HG02938 (cell line): ENCODE measurements around the gene CCR5AS.
"Not testable (repeated sequence)": the region's sequence is repeated elsewhere in the genome, so short reads cannot be mapped to it uniquely, and the experiment has no call there.

Experiments
- ATAC-seq: cut with Tn5 transposase; IDR thresholded peaks from one replicate; pipeline ENCODE4 v1.9.1; 2021; ENCODE audit warnings: mild to moderate bottlenecking, moderate library complexity; ENCODE audit not compliant: unreplicated experiment

Gene CCR5AS

GRCh38 chr3:46359733-46360493 lies 47.0 kb downstream of the CCR5AS start:
- ATAC-seq, result no peak

DNA sequence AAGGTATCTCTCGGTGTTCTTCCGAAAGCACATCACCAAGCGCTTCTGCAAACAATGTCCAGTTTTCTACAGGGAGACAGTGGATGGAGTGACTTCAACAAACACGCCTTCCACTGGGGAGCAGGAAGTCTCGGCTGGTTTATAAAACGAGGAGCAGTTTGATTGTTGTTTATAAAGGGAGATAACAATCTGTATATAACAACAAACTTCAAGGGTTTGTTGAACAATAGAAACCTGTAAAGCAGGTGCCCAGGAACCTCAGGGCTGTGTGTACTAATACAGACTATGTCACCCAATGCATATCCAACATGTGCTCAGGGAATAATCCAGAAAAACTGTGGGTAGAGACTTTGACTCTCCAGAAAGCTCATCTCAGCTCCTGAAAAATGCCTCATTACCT lies 48.4 kb downstream of the CCR5AS start:
- no peak for ATAC-seq

- ATAC-seq, result no peak
Measured at GRCh38 chr3:46356909-46357308, 50.0 kb downstream of the CCR5AS start.

- no peak for ATAC-seq
Measured at GRCh38 chr3:46356276-46356675, 50.6 kb downstream of the CCR5AS start.

DNA sequence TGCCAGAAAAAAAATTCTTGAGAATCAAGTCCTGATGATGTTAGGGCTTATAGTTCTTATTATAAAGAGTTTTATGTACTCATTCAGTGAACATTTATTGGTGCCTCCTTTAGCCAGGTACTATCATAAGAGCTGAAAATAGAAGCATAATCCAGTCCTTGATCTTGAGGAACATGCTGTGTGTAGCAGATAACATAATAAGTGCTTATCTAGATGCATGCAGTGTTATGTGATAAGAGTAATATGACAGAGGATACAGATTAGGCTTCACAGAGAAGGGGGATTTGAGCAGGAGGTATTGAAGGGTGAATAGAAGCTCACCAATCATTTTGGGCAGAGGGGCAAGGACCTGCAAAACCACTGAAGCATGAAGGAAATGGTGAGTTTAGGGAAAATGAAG lies 51.9 kb downstream of the CCR5AS start:
- ATAC-seq, result no peak

GRCh38 chr3:46354478-46354877 lies 52.4 kb downstream of the CCR5AS start:
- no peak for ATAC-seq

DNA sequence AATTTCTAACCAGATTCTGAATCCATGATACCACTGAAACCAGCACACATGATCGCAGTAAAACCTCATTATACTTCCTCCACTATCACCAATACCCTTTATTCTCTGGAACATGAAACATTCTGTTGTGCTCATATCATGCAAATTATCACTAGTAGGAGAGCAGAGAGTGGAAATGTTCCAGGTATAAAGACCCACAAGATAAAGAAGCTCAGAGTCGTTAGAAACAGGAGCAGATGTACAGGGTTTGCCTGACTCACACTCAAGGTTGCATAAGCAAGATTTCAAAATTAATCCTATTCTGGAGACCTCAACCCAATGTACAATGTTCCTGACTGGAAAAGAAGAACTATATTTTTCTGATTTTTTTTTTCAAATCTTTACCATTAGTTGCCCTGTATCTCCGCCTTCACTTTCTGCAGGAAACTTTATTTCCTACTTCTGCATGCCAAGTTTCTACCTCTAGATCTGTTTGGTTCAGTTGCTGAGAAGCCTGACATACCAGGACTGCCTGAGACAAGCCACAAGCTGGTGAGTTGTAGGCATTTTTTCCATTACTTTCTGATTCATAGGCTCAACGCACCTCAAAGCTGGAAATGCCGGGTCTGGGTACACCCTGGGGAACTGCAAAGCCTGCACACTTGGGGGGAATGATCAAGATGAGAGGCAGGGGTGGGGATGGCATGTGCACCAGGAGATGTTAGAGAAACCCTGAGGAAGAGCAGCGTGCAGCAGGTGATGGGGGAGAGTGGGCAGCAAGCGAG lies 53.0 kb downstream of the CCR5AS start, which contains the start of gene CCR2:
Gene CCR2 (plus strand): TSS at position 465 of the 764 bp plus-strand sequence. CDS start 3,417 bp downstream, outside the sequence.
- no peak for ATAC-seq

DNA sequence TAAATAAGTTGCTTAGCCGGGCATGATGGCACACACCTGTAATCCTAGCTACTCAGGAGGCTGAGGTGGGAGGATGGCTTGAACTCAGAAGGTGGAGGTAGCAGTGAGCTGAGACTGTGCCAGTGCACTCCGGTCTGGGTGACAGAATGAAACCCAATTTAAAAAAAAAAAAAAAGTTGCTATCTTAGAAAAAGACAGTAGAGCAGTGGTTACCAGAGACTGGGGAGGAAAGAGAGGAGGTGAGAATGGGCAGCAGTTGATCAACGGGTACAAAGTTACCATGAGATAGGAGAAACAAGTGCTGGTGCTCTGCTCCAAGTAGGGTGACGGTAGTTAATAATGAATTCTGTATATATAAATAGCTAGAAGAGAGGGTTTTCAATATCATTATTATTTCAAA lies 53.8 kb downstream of the CCR5AS start:
- no peak for ATAC-seq

DNA sequence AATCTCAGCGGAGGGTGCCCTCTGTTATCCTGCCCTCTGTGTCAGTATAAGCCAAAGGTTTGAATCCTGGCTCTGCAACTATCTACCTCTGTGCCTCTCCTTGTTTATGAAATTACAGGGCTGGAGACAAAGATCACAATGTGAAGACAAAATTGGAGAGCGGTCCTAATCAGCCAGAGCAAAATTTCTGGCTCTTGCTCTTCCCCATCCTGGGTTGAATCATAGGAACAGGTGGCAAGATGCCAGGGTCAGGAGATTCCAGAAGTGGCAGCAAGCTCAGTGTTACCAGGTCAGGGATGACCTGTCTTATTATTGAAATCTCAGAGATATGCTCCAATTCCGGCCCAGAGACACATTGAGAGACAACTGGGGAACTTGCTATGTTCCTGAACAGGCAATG lies 55.2 kb downstream of the CCR5AS start:
- ATAC-seq, result no peak

DNA sequence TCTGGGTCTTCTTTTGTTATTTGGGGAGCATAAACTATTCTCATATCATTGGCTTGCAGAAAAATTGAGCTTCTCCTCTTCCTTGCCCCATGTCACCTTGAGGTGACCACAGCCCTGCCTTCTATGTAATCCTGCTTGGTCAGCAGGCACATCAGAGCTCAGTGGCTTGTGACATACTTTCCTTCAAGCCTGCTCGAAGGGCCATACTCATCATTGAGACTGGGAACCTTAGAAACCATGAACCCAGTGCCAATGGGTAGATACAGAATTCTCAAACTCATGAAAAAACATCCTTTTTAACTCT lies 56.7 kb downstream of the CCR5AS start:
- no peak for ATAC-seq

DNA sequence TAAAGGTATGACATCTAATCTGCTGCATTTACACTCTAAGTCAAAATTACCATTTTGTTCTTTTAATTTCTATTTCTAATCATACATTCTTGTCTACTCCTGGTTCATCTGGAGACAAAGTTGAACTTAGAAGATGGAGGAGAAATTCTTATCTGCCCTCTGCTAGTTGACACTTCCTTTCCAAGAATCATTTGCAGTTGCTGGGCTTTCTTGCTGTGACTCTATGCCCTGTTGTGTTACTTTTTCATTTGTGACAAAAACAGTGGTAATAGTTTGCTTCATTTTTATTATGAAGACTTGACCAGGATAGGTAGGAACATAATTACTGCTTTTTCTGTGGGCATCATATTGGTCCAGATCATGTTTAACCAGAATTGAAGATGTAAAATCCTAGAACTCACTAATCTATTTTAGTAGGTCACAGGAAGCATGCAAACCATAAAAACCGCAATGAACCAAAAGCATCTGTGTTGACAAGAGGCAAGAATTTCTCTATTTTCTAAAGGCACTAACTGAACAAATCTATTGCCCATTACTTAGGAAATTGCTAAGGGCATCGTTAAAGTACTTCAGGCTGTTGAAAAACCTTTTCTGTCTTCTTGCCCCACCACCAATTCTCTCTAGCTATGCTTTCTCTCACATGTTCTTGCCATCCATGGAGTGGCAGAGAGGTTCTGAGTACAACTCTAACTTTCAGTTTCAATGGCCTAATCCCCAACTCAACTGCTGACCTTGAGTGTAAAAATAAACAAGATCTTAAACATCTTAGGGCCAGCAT lies 57.2 kb downstream of the CCR5AS start:
- ATAC-seq, result peak; percentile 73

DNA sequence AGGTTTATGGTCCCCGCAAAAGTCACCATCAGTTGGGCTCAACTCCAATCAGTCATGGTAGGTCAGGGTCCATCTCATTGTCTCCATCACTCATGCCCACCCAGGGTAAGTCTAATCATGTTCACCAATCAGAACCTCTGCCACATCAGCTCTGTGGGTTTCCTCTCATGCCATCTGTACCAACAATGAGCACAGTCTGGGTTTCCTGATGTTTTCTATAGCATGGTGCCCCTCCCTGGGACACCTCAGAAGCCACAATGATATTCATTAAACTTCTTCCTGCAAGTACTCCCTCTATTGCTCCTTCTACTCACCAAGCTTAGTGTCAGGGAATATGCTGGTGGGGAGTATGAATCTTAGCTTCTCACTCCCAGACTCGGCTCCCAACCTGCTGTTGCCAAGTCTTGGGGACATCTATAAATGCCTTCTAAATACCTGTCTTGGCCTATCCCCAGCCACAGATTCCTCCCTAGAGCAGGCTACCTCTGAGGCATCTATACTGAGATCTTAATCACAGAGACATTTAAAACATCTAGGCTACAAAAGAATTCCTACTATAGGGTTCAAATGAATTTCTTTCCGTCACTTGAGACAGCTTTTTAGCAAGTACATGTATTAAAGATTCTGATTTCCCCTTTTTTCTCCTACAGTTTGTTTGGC lies 57.9 kb downstream of the CCR5AS start:
- ATAC-seq, result no peak

GRCh38 chr3:46344476-46344875 lies 62.4 kb downstream of the CCR5AS start:
- no peak for ATAC-seq

DNA sequence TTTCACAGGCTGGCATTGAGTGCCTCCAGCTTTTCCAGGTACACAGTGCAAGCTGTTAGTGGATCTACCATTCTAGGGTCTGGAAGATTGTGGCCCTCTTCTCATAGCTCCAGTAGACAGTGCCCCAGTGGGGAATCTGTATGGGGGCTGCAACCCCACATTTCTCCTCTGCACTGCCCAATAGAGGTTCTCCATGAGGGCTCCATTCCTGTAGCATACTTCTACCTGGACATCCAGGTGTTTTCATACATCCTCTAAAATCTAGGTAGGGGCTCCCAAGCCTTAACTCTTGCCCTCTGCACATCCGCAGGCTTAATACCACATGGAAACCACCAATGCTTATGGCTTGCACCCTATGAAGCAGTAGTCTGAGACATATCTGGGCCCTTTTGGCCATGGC lies 68.0 kb downstream of the CCR5AS start:
- no peak for ATAC-seq

GRCh38 chr3:46337911-46338310 lies 69.0 kb downstream of the CCR5AS start:
- no peak for ATAC-seq

- no peak for ATAC-seq
Measured at GRCh38 chr3:46335541-46335940, 71.3 kb downstream of the CCR5AS start.

DNA sequence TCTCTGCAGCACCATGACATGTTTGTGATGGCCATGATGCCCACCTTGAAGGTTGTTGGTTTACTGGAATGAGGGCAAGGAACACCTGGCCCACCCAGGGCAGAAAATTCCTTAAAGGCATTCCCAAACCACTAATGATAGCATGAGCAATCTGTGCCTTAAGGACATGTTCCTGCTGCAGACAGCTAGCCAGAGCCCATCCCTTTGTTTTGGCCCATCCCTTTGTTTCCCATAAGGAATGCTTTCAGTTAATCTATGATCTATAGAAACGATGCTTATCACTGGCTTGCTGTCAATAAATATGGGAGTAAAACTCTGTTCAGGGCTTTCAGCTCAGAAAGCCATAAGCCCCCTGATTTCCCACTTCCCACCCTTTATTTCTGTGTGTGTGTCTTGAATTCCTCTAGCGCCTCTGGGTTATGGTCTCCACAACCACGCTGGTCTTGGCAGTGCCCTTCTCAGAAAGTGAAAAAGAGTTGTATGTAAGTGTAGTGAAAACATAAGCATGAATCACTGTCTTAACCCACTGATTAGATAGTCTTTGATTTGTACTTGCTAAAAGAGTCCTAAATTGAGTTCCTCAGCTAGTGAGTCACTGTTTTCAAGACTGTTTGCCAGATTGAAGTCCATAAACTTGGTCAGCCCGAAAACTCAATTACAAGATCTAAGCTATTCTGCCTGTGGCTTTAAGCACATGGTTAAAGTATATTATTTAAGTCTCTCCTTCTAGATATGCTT lies 72.0 kb downstream of the CCR5AS start:
- no peak for ATAC-seq

DNA sequence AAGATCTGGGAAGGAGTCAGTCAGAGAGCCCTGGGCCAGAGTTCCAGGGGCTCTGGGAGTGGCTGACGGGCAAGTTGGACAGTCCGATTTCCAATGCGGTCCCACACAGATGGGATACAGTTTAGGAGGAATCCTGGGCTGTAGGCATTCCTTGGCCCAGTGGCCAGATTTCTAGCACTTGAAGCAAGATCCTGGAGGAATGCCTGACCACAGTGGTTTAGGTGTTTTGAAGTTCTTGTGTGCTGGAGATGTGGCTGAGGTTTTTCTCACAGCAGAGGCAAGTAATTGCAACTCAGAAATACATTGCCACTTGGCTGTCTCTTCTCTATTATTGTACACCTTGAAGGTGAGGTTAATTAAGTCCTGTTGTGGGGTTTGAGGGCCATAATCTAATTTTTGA lies 76.2 kb downstream of the CCR5AS start:
- ATAC-seq, result not testable (repeated sequence)

DNA sequence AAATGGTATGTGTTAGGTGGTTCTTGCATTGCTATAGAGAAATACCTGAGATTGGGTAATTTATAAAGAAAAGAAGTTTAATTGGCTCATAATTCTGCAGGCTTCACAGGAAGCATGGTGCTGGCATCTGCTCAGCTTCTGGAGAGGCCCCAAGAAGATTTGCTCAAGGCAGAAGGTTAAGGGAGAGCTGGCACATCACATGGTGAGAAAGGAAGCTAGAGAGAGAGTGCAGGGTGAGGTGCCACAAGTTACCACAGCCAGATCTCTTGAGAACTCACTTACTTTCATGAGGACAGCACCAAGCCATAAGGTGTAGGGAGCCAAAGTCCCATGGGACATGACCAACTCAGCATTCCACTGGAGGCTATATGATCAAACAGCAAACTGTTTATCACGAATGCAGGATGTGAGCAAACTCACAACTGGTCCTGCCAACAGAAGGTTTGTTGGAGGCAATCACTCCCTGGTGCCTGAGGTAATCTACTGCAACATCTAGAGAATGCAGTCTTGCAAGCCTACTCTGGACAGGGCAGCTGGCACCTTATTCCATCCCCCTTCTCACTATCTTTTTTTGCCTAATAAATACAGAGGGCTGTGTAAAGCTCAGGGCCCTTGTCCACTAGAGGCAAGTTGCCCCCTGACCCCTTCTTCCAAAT lies 81.1 kb downstream of the CCR5AS start:
- ATAC-seq, result no peak

DNA sequence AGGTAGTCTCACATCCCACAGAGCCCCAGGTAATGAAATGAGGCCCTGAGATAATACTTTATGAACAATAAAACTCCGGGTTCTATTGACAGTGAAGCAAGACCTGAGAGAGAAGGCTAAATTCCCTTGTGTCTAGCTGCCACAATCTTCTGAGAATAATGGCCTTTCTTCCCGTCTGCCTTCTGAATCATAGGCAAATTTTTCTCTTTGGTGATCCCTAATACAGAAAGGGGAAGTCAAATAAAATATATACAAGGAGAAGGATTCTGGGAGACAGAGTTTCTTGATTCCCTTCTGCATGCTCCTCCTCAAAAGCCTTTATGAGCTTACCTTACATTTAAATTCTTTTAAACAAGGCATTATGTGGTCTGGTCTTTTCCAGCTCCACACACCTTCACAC lies 82.8 kb downstream of the CCR5AS start:
- ATAC-seq, result no peak
